H54 (cell line): ENCODE measurements around the gene HCRTR2.
"Not testable (repeated sequence)": the region's sequence is repeated elsewhere in the genome, so short reads cannot be mapped to it uniquely, and the experiment has no call there.

Source experiments
- DNase-seq: peaks from one replicate; pipeline ENCODE4 v3.0.0; 2011; ENCODE audit warnings: low spot score, mixed read lengths; ENCODE audit not compliant: insufficient read length
- FAIRE-seq: peaks from 3 replicates; lab custom pipeline; 2011; peaks lifted over from hg19 to GRCh38; lab: Jason Lieb, UNC
- POLR2A ChIP-seq: IDR thresholded peaks from 2 replicates; pipeline ENCODE4 v1.6.1; 2011; ENCODE audit warnings: low read depth, mild to moderate bottlenecking, low read length

HCRTR2 gene

GRCh38 chr6:55182016-55182650 is 7.8 kb downstream of the HCRTR2 start:
- no peak for FAIRE-seq

DNA sequence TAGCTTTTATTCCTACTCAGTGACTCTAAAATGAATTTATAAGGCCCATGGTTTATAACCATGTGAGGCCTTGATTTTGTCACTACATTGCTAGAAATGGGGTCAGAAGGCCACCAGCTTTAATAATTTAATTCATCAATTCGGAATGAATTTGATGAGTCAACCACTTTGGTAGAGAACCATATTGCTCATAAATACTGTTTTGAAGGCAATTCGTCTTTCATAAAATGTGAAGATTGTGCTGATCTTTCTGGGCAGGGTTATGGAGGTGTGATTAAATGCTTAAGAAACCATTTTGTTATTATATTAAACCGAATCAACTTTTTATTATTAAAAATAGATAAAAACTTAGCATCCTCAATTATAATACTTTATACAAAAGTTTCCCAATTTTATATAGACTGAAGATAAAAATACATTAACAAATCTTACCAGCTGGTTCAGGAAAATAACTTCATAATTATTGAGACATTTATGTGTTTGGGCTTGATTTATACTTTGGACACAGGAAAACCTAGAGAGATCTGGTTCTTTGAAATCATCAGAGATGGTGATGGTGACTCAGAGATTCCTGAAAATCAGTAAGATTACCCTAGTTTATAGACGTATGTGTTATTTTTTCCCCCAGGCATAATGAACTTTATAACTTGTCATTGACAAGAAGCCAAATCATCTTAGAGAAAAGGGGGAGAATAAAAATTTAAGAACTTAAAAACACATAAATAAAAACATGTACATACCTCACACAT is 10.6 kb downstream of the HCRTR2 start:
- no peak for FAIRE-seq
- no peak for TF ChIP-seq POLR2A
- no peak for DNase-seq

More at GRCh38 chr6:55182016-55182650, 7.8 kb downstream of the HCRTR2 start:
- no peak for DNase-seq
- no peak for TF ChIP-seq POLR2A

- no peak for DNase-seq
- FAIRE-seq: no peak
- no peak for TF ChIP-seq POLR2A
Observed at GRCh38 chr6:55198715-55199114, 24.4 kb downstream of the HCRTR2 start.

GRCh38 chr6:55199239-55199638 is 24.9 kb downstream of the HCRTR2 start:
- no peak for TF ChIP-seq POLR2A
- FAIRE-seq: no peak
- DNase-seq: no peak

GRCh38 chr6:55208478-55209458 is 34.5 kb downstream of the HCRTR2 start:
- DNase-seq (no peak), FAIRE-seq (no peak)
- TF ChIP-seq POLR2A: no peak

GRCh38 chr6:55210952-55211351 is 36.6 kb downstream of the HCRTR2 start:
- no peak for TF ChIP-seq POLR2A
- DNase-seq (no peak), FAIRE-seq (no peak)

- no peak for DNase-seq
- no peak for FAIRE-seq
- no peak for TF ChIP-seq POLR2A
Observed at GRCh38 chr6:55212156-55212555, 37.8 kb downstream of the HCRTR2 start.

DNA sequence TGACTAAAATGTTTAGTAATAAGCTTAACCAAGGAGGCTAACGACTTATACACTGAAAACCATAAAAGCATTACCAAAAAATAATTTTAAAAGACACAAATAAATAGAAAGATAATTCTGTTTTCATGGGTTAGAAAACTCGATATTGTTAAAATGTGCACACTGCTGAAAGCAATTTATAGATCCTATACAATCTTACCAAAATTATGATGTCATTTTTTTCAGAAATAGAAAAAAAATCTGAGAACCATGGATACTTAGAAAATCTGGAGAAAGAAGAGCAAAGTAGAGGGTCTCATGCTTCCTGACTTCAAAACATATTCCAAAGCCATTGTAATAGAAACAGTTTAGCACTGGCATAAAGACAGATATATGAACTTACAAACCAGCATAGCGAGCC is 46.6 kb downstream of the HCRTR2 start:
- DNase-seq (no peak), FAIRE-seq (no peak)
- TF ChIP-seq POLR2A: no peak

- FAIRE-seq (no peak), DNase-seq (no peak)
- no peak for TF ChIP-seq POLR2A
Observed at GRCh38 chr6:55227862-55228261, 53.5 kb downstream of the HCRTR2 start.

GRCh38 chr6:55239099-55239498 is 64.8 kb downstream of the HCRTR2 start:
- DNase-seq (no peak), FAIRE-seq (no peak)
- TF ChIP-seq POLR2A: no peak

DNA sequence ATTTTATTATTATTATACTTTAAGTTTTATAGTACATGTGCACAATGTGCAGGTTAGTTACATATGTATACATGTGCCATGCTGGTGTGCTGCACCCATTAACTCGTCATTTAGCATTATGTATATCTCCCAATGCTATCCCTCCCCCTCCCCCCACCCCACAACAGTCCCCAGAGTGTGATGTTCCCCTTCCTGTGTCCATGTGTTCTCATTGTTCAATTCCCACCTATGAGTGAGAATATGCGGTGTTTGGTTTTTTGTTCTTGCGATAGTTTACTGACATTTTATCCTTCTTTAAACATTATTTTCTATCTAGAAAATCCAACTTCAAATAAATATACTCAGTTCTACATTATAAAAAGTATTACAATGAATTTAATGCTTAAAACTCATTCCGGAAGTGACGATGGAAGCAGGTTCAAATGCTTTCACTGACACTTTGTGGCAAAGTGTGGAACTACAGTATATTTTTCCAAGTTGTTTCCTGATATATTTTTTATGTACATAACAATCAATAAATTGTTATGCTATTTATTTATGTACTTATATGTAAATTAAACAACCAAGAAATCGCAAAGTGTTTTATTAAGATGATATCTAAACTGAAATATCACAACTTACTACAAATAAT is 66.8 kb downstream of the HCRTR2 start:
- DNase-seq: peak; percentile 3
- not testable (repeated sequence) for FAIRE-seq

DNA sequence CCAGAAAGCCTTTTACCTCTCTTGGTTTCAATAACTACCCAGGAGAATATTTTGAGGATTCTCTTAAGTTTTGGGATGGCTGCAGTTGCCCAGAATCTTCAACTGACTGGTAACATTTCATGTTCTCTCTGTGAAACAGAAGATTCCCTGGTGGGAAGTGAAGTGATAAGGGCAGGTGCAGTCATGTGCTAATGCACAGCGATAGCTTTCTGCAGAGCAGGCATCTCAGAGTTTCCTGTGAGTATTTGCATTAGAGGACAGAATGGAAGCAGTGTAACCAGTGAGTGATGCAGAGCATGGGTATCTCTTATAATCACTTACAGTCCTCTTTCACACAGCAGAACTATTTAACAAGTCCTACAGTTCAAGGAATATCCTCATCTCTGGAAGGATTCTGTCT is 76.1 kb downstream of the HCRTR2 start:
- DNase-seq (no peak), FAIRE-seq (no peak)
- no peak for TF ChIP-seq POLR2A

GRCh38 chr6:55255113-55255512 is 80.8 kb downstream of the HCRTR2 start:
- FAIRE-seq (no peak), DNase-seq (no peak)
- no peak for TF ChIP-seq POLR2A
